Neural cell (in vitro differentiated cells): ENCODE measurements around the gene GEMIN4. TPM values are rescaled to one million over a fixed set of nuclear protein-coding genes. Genes with fewer than 3 reads are reported as not detected.

Source experiments
- H2AFZ ChIP-seq: fragments of 200-600, 300-800 bp; sonication (generic), shearing (Covaris generic); 2 replicates; pipeline ENCODE4 v1.6.0; 2014; ENCODE audit warnings: low read depth, mild to moderate bottlenecking, antibody characterized with exemption, low read length, moderate library complexity
- H3F3A ChIP-seq: fragments of 200-600 bp; shearing (Covaris generic); 2 replicates; pipeline ENCODE4 v1.6.1; 2016; ENCODE audit warnings: mild to moderate bottlenecking, moderate library complexity, mixed read lengths, antibody characterized with exemption, low read length; ENCODE audit not compliant: insufficient read depth, poor library complexity, severe bottlenecking
- H3K27ac ChIP-seq: fragments of 200-600, 300-800 bp; sonication (generic), shearing (Covaris generic); 2 replicates; pipeline ENCODE4 v1.5.1; 2014; ENCODE audit warnings: mild to moderate bottlenecking, low read length, moderate library complexity
- H3K27me3 ChIP-seq: fragments of 300-800, 200-600 bp; sonication (generic), shearing (Covaris generic); 2 replicates; pipeline ENCODE4 v1.6.0; 2014; ENCODE audit warnings: mild to moderate bottlenecking, low read depth, low read length, moderate library complexity; ENCODE audit not compliant: insufficient read depth
- H3K36me3 ChIP-seq: fragments of 300-800, 200-600 bp; sonication (generic), shearing (Covaris generic); 2 replicates; pipeline ENCODE4 v1.5.1; 2014; ENCODE audit warnings: mild to moderate bottlenecking, antibody characterized with exemption, low read length, moderate library complexity; ENCODE audit not compliant: insufficient read depth
- H3K4me2 ChIP-seq: fragments of 300-800, 200-600 bp; sonication (generic), shearing (Covaris generic); 2 replicates; pipeline ENCODE4 v1.6.0; 2014; ENCODE audit warnings: mild to moderate bottlenecking, low read length
- H3K4me3 ChIP-seq: fragments of 300-800, 200-600 bp; sonication (generic), shearing (Covaris generic); 2 replicates; pipeline ENCODE4 v1.5.1; 2014; ENCODE audit warnings: mild to moderate bottlenecking, low read length, moderate library complexity
- H3K79me2 ChIP-seq: fragments of 200-600 bp; shearing (Covaris generic); replicated peaks from 2 replicates; pipeline ENCODE4 v1.6.0; 2014; ENCODE audit warnings: mild to moderate bottlenecking, low read length, moderate library complexity; ENCODE audit not compliant: insufficient read depth
- H3K9ac ChIP-seq: fragments of 300-800, 200-600 bp; sonication (generic), shearing (Covaris generic); 2 replicates; pipeline ENCODE4 v1.6.1; 2016; ENCODE audit warnings: mild to moderate bottlenecking, low read length, mixed read lengths
- H3K9me2 ChIP-seq: fragments of 200-600 bp; shearing (Covaris generic); 2 replicates; pipeline ENCODE4 v1.6.1; 2016; ENCODE audit warnings: mild to moderate bottlenecking, low read length, mixed read lengths; ENCODE audit not compliant: insufficient read depth
- H3K9me3 ChIP-seq: fragments of 200-600, 300-800 bp; sonication (generic), shearing (Covaris generic); 2 replicates; pipeline ENCODE4 v1.6.1; 2016; ENCODE audit warnings: mild to moderate bottlenecking, mixed run types, low read length, moderate library complexity, mixed read lengths
- H4K20me1 ChIP-seq: fragments of 200-600 bp; shearing (Covaris generic); 2 replicates; pipeline ENCODE4 v1.6.1; 2016; ENCODE audit warnings: mild to moderate bottlenecking, mixed run types; ENCODE audit not compliant: insufficient read depth
- EP300 ChIP-seq: fragments of 450-650 bp; conservative IDR thresholded peaks from 2 replicates; pipeline ENCODE4 v1.6.1; 2014; ENCODE audit warnings: antibody characterized with exemption, mild to moderate bottlenecking, moderate library complexity; ENCODE audit not compliant: poor library complexity, severe bottlenecking
- EZH2 ChIP-seq: fragments of 200-600, 300-800 bp; shearing (Covaris generic), sonication (generic); IDR thresholded peaks from 2 replicates; pipeline ENCODE4 v1.6.1; 2014; ENCODE audit warnings: antibody characterized with exemption, low read length, borderline replicate concordance, mild to moderate bottlenecking; ENCODE audit not compliant: insufficient read depth, poor library complexity, severe bottlenecking
- MXI1 ChIP-seq: fragments of 450-650 bp; conservative IDR thresholded peaks from 2 replicates; pipeline ENCODE4 v1.6.1; 2014; ENCODE audit warnings: antibody characterized with exemption, mild to moderate bottlenecking; ENCODE audit not compliant: poor library complexity, severe bottlenecking
- POLR2AphosphoS5 ChIP-seq: IDR thresholded peaks from 2 replicates; pipeline ENCODE4 v1.6.1; 2012
- RAD21 ChIP-seq: fragments of 450-650 bp; conservative IDR thresholded peaks from 2 replicates; pipeline ENCODE4 v1.6.1; 2014; ENCODE audit warnings: antibody characterized with exemption, mild to moderate bottlenecking, moderate library complexity
- SMC3 ChIP-seq: fragments of 450-650 bp; conservative IDR thresholded peaks from 2 replicates; pipeline ENCODE4 v1.6.1; 2014; ENCODE audit warnings: antibody characterized with exemption, mild to moderate bottlenecking, moderate library complexity; ENCODE audit not compliant: poor library complexity
- TAF1 ChIP-seq: IDR thresholded peaks from 2 replicates; pipeline ENCODE4 v1.6.1; 2012; ENCODE audit warnings: low read depth
- polyA plus RNA-seq: library from polyadenylated mRNA; depleted of rRNA; stranded (reverse); fragments of >200 nt; gene quantifications from 2 replicates; pipeline ENCODE4 v1.2.3, GENCODE V29; 2014
- TF ChIP-seq, protein P1 (sequence below): IDR thresholded peaks from 2 replicates; pipeline ENCODE4 v1.6.1; 2012; ENCODE audit warnings: borderline replicate concordance
- TF ChIP-seq, protein P2 (sequence below): fragments of 450-650 bp; IDR thresholded peaks from 2 replicates; pipeline ENCODE4 v1.5.1; 2014; ENCODE audit warnings: antibody characterized with exemption, mild to moderate bottlenecking, moderate library complexity; ENCODE audit not compliant: poor library complexity, severe bottlenecking

The GEMIN4 gene
- polyA plus RNA-seq, 1 donor from 2014 or later, result 4.5 TPM

DNA sequence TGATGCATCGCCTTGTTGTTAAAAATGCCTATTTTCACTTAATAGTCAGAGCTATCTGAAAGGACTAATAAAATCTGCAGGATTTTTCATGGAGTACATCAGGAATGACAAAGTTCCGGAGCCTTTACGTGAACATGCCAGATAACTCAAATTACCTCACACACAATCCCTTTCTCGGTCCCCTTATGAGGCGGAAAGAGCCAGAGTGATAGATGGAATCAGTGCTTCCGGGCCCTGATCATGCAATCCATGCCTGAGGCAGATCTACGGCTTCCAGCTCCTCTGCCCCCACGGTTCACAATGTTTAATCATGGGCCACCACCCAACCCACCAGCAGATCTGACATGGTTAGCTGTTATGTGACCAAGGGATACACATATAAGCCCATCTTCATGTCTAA lies 54.4 kb downstream of the GEMIN4 start:
- no peak for TF ChIP-seq MXI1
- TF ChIP-seq EP300, result no peak
- TF ChIP-seq TAF1, result no peak
- TF ChIP-seq RAD21, result no peak
- TF ChIP-seq, protein P1, sequence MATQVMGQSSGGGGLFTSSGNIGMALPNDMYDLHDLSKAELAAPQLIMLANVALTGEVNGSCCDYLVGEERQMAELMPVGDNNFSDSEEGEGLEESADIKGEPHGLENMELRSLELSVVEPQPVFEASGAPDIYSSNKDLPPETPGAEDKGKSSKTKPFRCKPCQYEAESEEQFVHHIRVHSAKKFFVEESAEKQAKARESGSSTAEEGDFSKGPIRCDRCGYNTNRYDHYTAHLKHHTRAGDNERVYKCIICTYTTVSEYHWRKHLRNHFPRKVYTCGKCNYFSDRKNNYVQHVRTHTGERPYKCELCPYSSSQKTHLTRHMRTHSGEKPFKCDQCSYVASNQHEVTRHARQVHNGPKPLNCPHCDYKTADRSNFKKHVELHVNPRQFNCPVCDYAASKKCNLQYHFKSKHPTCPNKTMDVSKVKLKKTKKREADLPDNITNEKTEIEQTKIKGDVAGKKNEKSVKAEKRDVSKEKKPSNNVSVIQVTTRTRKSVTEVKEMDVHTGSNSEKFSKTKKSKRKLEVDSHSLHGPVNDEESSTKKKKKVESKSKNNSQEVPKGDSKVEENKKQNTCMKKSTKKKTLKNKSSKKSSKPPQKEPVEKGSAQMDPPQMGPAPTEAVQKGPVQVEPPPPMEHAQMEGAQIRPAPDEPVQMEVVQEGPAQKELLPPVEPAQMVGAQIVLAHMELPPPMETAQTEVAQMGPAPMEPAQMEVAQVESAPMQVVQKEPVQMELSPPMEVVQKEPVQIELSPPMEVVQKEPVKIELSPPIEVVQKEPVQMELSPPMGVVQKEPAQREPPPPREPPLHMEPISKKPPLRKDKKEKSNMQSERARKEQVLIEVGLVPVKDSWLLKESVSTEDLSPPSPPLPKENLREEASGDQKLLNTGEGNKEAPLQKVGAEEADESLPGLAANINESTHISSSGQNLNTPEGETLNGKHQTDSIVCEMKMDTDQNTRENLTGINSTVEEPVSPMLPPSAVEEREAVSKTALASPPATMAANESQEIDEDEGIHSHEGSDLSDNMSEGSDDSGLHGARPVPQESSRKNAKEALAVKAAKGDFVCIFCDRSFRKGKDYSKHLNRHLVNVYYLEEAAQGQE, result no peak
- TF ChIP-seq POLR2AphosphoS5, result no peak
- TF ChIP-seq EZH2, result no peak
- Histone ChIP-seq H3K4me3 (no peak overlapping the region), H3K27me3 (no peaks in the 10 kb centered on the region), H3K9me3 (no peaks in the 10 kb centered on the region), H3K79me2 (peaks cover 5% of the 10 kb centered on the region), H3K36me3 (peaks cover 12% of the 10 kb centered on the region), H3K27ac (no peak overlapping the region), H4K20me1 (no peaks in the 10 kb centered on the region), H3K9ac (no peak overlapping the region), H3K4me2 (no peak overlapping the region), H3F3A (no peaks in the 10 kb centered on the region), H3K9me2 (no peaks in the 10 kb centered on the region), H2AFZ (no peak overlapping the region)

DNA sequence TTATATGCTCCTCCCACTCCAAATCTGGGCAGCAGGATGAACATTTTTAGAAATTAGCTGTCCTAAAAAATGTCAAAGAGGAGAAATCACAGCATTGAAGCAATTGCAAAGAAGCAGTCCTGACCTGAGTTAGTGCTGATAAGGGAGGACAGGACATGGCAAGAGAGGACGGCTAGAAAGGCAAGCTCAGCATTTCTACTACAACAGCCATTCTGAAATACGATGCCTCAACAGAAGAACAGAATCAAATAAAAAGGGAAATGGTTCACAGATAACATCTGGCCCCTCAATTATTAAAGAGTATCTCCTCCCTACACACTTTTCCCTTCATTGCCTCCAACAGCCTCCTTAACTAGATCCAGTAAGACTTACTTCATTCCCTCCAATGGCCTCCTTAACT lies 55.7 kb downstream of the GEMIN4 start:
- no peak for TF ChIP-seq EZH2
- TF ChIP-seq, protein P1, result no peak
- no peak for TF ChIP-seq EP300
- TF ChIP-seq RAD21, result no peak
- TF ChIP-seq, protein P2, sequence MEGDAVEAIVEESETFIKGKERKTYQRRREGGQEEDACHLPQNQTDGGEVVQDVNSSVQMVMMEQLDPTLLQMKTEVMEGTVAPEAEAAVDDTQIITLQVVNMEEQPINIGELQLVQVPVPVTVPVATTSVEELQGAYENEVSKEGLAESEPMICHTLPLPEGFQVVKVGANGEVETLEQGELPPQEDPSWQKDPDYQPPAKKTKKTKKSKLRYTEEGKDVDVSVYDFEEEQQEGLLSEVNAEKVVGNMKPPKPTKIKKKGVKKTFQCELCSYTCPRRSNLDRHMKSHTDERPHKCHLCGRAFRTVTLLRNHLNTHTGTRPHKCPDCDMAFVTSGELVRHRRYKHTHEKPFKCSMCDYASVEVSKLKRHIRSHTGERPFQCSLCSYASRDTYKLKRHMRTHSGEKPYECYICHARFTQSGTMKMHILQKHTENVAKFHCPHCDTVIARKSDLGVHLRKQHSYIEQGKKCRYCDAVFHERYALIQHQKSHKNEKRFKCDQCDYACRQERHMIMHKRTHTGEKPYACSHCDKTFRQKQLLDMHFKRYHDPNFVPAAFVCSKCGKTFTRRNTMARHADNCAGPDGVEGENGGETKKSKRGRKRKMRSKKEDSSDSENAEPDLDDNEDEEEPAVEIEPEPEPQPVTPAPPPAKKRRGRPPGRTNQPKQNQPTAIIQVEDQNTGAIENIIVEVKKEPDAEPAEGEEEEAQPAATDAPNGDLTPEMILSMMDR, result no peak
- TF ChIP-seq TAF1, result no peak
- no peak for TF ChIP-seq SMC3
- TF ChIP-seq MXI1, result no peak
- TF ChIP-seq POLR2AphosphoS5, result no peak
- peaks cover 5% of the 10 kb centered on the region for H3K79me2 ChIP-seq
- H3K27me3 ChIP-seq, result no peaks in the 10 kb centered on the region
- no peaks in the 10 kb centered on the region for H4K20me1 ChIP-seq
- no peak overlapping the region for H2AFZ ChIP-seq
- no peaks in the 10 kb centered on the region for H3F3A ChIP-seq
- peaks cover 12% of the 10 kb centered on the region for H3K36me3 ChIP-seq
- H3K27ac ChIP-seq, result no peak overlapping the region
- no peak overlapping the region for H3K4me3 ChIP-seq
- no peak overlapping the region for H3K9ac ChIP-seq
- H3K9me2 ChIP-seq, result no peaks in the 10 kb centered on the region
- H3K9me3 ChIP-seq, result no peaks in the 10 kb centered on the region
- no peak overlapping the region for H3K4me2 ChIP-seq

Other genes with a start within 250 kb of the GEMIN4 start
- 6.4 and 8.3 TPM in 2 replicates for gene VPS53, start 37.4 kb downstream of the GEMIN4 start, polyA plus RNA-seq
- 17.0 and 24.1 TPM in 2 replicates for gene TLCD3A, start 19.7 kb downstream of the GEMIN4 start, polyA plus RNA-seq
- gene GLOD4, start 30.0 kb upstream of the GEMIN4 start, polyA plus RNA-seq, result 231 and 235 TPM in 2 replicates
- gene MRM3, start 30.1 kb upstream of the GEMIN4 start, polyA plus RNA-seq, result 20.0 and 24.0 TPM in 2 replicates
- 14.8 and 17.9 TPM in 2 replicates for gene NXN, start 227.5 kb upstream of the GEMIN4 start, polyA plus RNA-seq
- gene TIMM22, start 244.9 kb upstream of the GEMIN4 start, polyA plus RNA-seq, result 16.0 and 16.7 TPM in 2 replicates